Measurements from ENCODE around the gene LIMS1. TPM values are rescaled to one million over a fixed set of nuclear protein-coding genes. Genes with fewer than 3 reads are reported as not detected.
"Not testable (repeated sequence)": the region's sequence is repeated elsewhere in the genome, so short reads cannot be mapped to it uniquely, and the experiment has no call there.

Gene LIMS1
- polyA plus RNA-seq, 6 donors from 2014 or later, result 24.9 to 47.8 (median 33.2) TPM

- H3K36me3 Mint-ChIP-seq; DNase-seq; H3K27me3 Mint-ChIP-seq; ATAC-seq (ENCODE audit: low read depth in 2 of 2); H3K9me3 Mint-ChIP-seq: not testable (repeated sequence)
- Mint-ChIP-seq H3K4me3 (peak overlapping the region in 1 of 8 donors; percentile 66), H3K4me1 (peaks cover 3 to 18% (median 16%) of the 10 kb centered on the region in 3 donors), H3K27ac (peak overlapping the region in 2 of 6 donors; percentile 47 to 48)
Observed at GRCh38 chr2:108661493-108661892, 127.2 kb downstream of the LIMS1 start.

GRCh38 chr2:108662207-108662612 lies 127.9 kb downstream of the LIMS1 start:
- Mint-ChIP-seq H3K27ac (peak overlapping the region in 1 of 6 donors; percentile 27), H3K4me1 (peaks cover 3 to 18% (median 15%) of the 10 kb centered on the region in 3 donors)
- not testable (repeated sequence) for H3K27me3 Mint-ChIP-seq; H3K4me3 Mint-ChIP-seq; DNase-seq; H3K36me3 Mint-ChIP-seq; ATAC-seq (ENCODE audit: low read depth in 2 of 2); H3K9me3 Mint-ChIP-seq

- not testable (repeated sequence) for H3K9me3 Mint-ChIP-seq, H3K27ac Mint-ChIP-seq, H3K36me3 Mint-ChIP-seq
Observed at GRCh38 chr2:108663346-108663745, 129.1 kb downstream of the LIMS1 start.

GRCh38 chr2:108664089-108664488 lies 129.8 kb downstream of the LIMS1 start:
- not testable (repeated sequence) for H3K27me3 Mint-ChIP-seq, H3K36me3 Mint-ChIP-seq

More at GRCh38 chr2:108663346-108663745, 129.1 kb downstream of the LIMS1 start:
- H3K4me3 Mint-ChIP-seq; ATAC-seq (ENCODE audit: low read depth in 2 of 2); H3K27me3 Mint-ChIP-seq; DNase-seq: not testable (repeated sequence)
- H3K4me1 Mint-ChIP-seq, result peaks cover 0 to 18% (median 13%) of the 10 kb centered on the region in 3 donors

GRCh38 chr2:108664979-108665378 lies 130.7 kb downstream of the LIMS1 start:
- not testable (repeated sequence) for H3K36me3 Mint-ChIP-seq, H3K4me3 Mint-ChIP-seq, H3K27me3 Mint-ChIP-seq

More at GRCh38 chr2:108664089-108664488, 129.8 kb downstream of the LIMS1 start:
- H3K27ac Mint-ChIP-seq; ATAC-seq (ENCODE audit: low read depth in 2 of 2); DNase-seq; H3K9me3 Mint-ChIP-seq: not testable (repeated sequence)
- H3K4me1 Mint-ChIP-seq, result peaks cover 0 to 18% (median 13%) of the 10 kb centered on the region in 3 donors
- H3K4me3 Mint-ChIP-seq, result peak overlapping the region in 1 of 8 donors; percentile 15

GRCh38 chr2:108665975-108666374 lies 131.7 kb downstream of the LIMS1 start:
- H3K27ac Mint-ChIP-seq; H3K27me3 Mint-ChIP-seq; H3K4me3 Mint-ChIP-seq; DNase-seq; ATAC-seq (ENCODE audit: low read depth in 2 of 2); H3K36me3 Mint-ChIP-seq; H3K9me3 Mint-ChIP-seq: not testable (repeated sequence)
- H3K4me1 Mint-ChIP-seq, result peaks cover 0 to 18% (median 13%) of the 10 kb centered on the region in 3 donors

More at GRCh38 chr2:108664979-108665378, 130.7 kb downstream of the LIMS1 start:
- ATAC-seq (ENCODE audit: low read depth in 2 of 2); DNase-seq; H3K9me3 Mint-ChIP-seq: not testable (repeated sequence)
- Mint-ChIP-seq H3K27ac (peak overlapping the region in 1 of 6 donors; percentile 27), H3K4me1 (peaks cover 0 to 18% (median 13%) of the 10 kb centered on the region in 3 donors)

- not testable (repeated sequence) for DNase-seq; H3K4me3 Mint-ChIP-seq; ATAC-seq (ENCODE audit: low read depth in 2 of 2); H3K27me3 Mint-ChIP-seq; H3K27ac Mint-ChIP-seq; H3K9me3 Mint-ChIP-seq; H3K36me3 Mint-ChIP-seq
- peaks cover 0 to 11% (median 10%) of the 10 kb centered on the region in 3 donors for H3K4me1 Mint-ChIP-seq
Observed at GRCh38 chr2:108667140-108667539, 132.9 kb downstream of the LIMS1 start.

GRCh38 chr2:108670282-108670681 lies 136.0 kb downstream of the LIMS1 start:
- not testable (repeated sequence) for H3K36me3 Mint-ChIP-seq, H3K9me3 Mint-ChIP-seq

GRCh38 chr2:108672200-108672805 lies 138.0 kb downstream of the LIMS1 start:
- not testable (repeated sequence) for H3K27ac Mint-ChIP-seq; ATAC-seq (ENCODE audit: low read depth in 2 of 2); H3K4me3 Mint-ChIP-seq; H3K9me3 Mint-ChIP-seq; H3K36me3 Mint-ChIP-seq; H3K4me1 Mint-ChIP-seq; DNase-seq; H3K27me3 Mint-ChIP-seq

More at GRCh38 chr2:108670282-108670681, 136.0 kb downstream of the LIMS1 start:
- H3K27me3 Mint-ChIP-seq; DNase-seq; H3K27ac Mint-ChIP-seq; H3K4me3 Mint-ChIP-seq; H3K4me1 Mint-ChIP-seq; ATAC-seq (ENCODE audit: low read depth in 2 of 2): not testable (repeated sequence)

GRCh38 chr2:108676522-108676921 lies 142.3 kb downstream of the LIMS1 start:
- not testable (repeated sequence) for ATAC-seq (ENCODE audit: low read depth in 2 of 2); H3K27me3 Mint-ChIP-seq; H3K36me3 Mint-ChIP-seq; H3K9me3 Mint-ChIP-seq; H3K4me1 Mint-ChIP-seq; H3K27ac Mint-ChIP-seq; H3K4me3 Mint-ChIP-seq; DNase-seq

GRCh38 chr2:108677239-108677744 lies 143.0 kb downstream of the LIMS1 start:
- not testable (repeated sequence) for H3K9me3 Mint-ChIP-seq; ATAC-seq (ENCODE audit: low read depth in 2 of 2); H3K4me3 Mint-ChIP-seq; H3K36me3 Mint-ChIP-seq; H3K27me3 Mint-ChIP-seq; H3K4me1 Mint-ChIP-seq; DNase-seq
- H3K27ac Mint-ChIP-seq, result peak overlapping the region in 1 of 6 donors; percentile 39

GRCh38 chr2:108678198-108678651 lies 144.0 kb downstream of the LIMS1 start:
- H3K4me1 Mint-ChIP-seq; ATAC-seq (ENCODE audit: low read depth in 2 of 2); H3K27me3 Mint-ChIP-seq; H3K9me3 Mint-ChIP-seq; H3K4me3 Mint-ChIP-seq; H3K27ac Mint-ChIP-seq; H3K36me3 Mint-ChIP-seq; DNase-seq: not testable (repeated sequence)

- ATAC-seq (ENCODE audit: low read depth in 2 of 2); H3K36me3 Mint-ChIP-seq; H3K27ac Mint-ChIP-seq: not testable (repeated sequence)
Observed at GRCh38 chr2:108680805-108681204, 146.5 kb downstream of the LIMS1 start.

More at GRCh38 chr2:108680805-108681204, 146.5 kb downstream of the LIMS1 start:
- not testable (repeated sequence) for H3K4me1 Mint-ChIP-seq, H3K9me3 Mint-ChIP-seq, DNase-seq, H3K27me3 Mint-ChIP-seq
- peak overlapping the region in 1 of 8 donors; percentile 15 for H3K4me3 Mint-ChIP-seq
